HUDEP-2 (cell line): Measurements from ENCODE around the gene RCN1.
"Not testable (repeated sequence)": the region's sequence is repeated elsewhere in the genome, so short reads cannot be mapped to it uniquely, and the experiment has no call there.

Experiments used
- DNase-seq, 76 experiments: peaks; one replicate each; lab custom pipeline; 2025; ENCODE audit not compliant: unreplicated experiment in 76 of 76; lab: John Stamatoyannopoulos, UW

RCN1 gene

DNA sequence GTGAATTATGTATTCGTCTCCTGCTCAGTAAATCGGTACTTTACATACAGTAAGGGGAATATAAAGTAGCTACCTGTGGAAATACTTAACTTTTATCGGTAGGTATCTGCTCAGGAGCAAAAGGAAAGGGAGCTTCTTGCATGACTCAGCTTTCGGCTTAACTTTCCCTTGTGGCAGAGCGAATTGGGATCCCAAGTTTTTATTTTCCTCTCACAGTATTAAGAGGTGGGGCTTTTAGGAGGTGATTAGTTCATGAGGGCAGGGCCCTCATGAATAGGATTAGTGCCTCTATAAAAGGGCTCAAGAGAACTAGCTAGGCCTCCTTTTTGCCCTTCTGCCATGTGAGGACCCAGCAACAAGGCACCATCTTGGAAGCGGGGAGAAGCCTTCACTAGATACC is 18.7 kb downstream of the RCN1 start:
- DNase-seq, result no peak

DNA sequence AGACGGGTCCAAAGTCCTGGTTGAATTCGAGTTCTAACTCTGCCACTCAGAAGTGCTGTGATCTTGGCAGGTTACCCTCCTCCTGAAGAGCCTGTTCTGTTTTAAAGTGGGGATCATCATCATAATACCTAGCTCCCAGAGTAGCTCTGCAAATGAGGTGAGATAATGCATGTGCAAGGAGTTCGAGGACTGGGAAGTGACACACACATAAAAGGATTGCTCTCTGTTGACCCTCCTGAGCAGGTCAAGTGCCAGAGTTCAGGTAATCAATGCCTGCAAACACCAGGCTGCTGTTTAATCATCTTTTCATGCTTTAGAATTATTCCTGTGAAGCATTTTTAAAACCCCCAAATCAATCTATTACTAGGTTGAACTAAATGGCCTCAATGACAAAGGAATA is 19.9 kb downstream of the RCN1 start:
- no peak for DNase-seq

DNA sequence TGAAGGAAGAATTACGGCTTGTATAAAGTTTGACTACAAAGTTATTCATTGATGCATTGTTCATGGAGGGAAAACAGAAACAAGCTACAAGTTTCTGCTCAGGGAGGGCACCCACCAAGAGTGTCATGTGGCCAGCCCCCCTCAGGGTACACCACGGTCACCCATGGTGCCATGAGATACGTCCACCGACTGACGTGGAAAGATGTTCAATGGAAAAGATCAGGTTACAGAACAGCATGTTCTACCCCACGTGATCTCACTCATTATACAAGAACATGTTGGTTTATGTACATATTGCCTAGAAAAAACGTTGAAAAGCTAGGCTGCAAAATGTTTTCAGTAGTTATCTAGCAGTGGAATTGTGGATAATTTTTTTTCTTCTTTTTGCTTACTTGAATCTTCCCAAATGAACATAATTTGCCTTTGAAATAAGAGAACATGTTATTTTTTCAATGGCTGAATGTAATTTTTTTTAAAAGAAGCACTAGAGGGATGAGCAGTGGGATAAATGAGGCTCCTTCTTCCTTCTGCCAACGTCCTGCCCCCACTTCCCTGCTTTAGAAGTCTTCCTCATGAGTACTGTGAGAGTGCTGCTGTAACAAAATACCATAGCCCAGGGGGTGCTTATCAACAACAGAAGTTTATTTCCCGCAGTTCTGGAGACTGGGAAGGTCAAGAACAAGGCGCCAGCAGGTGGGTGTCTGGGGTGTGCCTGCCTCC is 22.5 kb downstream of the RCN1 start:
- DNase-seq, result no peak

DNA sequence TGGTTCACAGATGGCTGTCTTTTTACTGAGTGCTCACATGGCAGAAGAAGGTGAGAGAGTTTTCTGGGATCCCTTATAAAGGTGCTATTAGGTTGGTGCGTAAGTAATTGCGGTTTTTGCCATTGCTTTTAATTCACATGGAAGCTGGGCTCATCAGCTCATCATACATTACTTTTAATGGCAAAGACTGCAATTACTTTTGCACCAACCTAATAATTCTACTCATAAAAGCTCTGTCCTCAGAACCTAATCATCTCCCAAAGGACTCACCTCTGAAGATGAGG is 23.0 kb downstream of the RCN1 start:
- no peak for DNase-seq

DNA sequence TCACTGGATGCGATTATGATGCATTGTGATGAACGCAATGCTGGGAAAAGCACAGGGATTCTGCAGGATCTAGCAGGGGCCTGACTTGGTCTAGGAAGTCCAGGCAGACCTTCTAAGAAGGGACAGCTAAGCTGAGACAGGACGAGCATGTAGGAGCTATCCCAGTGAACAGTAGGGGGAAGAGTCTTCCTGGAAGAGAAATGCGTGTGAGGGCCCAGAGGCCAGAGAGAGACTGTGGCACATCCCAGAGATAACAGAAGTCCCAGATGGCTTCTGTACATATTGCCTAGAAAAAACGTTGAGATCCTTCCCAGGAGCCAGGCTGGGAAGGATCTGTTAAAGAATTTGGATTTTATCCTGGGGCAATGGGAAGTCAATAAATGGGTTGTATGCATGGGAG is 24.6 kb downstream of the RCN1 start:
- DNase-seq, result no peak

DNA sequence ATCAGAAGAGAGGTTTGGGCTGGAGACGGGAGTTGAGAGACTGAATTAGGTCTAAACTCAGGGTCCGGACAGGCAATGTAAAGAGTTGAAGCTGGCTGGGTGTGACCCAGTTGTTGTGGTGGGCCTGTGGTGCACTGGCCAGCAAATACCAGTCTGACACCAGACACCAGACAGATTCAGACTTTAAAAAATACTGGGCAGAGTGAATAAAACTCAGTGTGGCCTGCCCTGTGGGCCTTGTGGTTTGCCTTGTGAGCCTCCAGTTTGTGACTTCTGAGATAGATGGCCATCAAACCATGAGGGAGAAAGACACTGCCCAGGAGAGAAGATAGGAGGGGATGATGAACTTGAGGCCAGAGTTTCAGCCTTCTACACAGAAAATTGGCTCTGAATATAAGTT is 25.8 kb downstream of the RCN1 start:
- DNase-seq, result no peak

DNA sequence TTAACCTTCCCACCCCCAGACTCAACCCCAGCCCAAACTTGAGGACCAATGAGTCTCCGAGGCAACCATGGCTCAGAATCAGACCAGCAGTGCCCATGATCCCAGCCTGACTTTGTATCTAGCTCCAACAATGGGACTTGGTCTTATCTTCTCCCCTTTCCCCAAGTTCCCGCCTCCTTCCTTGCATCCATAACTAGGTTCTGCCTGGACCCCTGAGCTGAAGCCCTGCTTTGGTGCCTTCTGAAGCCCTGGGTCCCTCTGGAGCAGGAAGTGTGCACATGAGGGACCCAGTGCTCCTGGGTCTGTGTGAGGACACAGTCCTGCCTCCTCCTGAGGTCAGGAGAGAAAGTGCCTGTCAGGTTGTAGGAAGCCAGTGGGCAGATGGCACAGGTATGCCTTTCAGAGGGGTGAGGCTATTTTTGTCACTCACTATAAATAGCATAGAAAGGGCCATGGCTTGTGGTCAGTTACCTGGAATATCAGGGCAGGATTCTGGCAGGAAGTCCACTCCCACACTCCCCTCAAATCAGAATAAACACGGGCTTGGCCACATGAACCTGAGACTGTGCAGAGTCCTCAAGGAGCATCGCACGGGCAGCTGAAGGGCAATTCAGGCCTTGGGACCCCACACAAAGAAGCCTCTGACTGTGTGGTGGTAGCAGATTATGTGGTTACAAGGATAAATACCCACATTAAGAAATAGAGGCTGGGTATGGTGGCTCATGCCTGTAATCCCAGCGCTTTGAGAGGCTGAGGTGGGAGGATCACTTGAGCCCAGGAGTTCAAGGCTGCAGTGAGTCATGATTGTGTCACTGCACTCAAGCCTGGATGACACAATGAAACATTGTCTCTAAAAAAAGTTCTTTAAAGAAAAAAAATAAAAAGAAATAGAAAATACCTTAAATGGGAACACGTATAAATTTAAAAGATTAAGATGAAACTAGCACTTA is 27.4 kb downstream of the RCN1 start:
- no peak for DNase-seq

DNA sequence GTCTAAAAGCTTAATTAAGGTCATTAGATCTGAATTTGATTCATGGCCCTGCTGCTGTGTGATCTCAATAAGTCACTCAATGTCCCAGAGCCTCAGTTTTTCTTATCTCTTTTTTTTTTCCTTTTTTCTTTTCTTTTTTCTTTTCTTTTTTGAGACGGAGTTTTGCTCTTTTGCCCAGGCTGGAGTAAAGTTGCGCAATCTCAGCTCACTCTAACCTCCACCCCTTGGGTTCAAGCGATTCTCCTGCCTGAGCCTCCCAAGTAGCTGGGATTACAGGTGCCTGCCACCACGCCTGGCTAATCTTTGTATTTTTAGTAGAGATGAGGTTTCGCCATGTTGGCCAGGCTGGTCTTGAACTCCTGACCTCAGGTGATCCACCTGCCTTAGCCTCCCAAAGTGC is 28.3 kb downstream of the RCN1 start:
- DNase-seq, result not testable (repeated sequence)

DNA sequence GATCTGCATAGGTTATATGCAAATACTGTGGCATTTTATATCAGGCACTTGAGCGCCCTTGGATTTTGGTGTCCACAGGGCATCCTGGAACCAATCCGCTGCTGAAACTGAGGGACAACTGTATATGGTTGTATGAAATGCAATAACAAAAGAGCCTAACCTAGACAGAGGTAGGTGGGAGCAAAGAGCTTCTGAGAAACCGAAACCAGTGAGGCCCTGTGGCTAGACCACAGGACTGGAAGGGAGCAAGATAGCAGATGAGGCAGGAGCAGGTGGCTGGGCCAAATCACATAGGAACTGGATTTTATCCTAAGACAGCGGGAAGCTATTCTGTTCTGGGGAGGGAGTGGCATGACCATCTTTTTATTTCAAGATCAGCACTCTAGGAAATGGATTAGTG is 30.1 kb downstream of the RCN1 start:
- no peak for DNase-seq

DNA sequence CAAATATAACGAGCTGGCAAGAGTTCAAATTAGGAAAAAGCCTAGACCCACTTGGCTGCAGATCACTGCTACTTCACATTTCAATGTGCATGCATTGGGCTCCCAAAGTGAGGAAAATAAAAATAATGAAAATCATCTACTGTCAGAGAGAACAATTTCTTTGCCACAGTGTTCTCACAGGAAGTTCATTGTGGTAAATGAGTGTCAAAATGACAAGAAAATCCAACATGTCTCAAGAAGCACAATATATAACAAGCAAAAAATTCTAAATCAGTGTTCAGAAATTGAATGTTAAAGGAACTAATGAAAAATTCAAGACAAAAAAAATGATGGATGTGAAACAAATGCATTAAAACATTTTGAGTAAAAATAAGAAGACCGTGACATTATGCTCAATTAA is 31.3 kb downstream of the RCN1 start:
- no peak for DNase-seq

DNA sequence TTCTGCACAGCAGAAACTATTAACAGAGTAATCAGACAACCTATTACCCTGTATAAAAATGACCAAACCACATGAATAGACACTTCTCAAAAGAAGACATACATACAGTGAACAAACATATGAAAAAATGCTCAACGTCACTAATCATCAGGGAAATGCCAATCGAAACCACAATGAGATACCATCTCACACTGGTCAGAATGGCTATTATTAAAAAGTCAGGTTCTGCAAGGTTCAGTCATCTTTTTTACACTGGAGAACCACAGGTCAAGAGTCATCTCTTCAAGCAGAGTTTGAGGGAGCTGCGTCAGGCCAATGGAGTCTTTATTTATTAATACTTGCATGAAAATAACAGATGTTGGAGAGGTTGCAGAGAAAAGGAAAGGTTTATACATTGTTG is 40.4 kb downstream of the RCN1 start:
- DNase-seq, result no peak

DNA sequence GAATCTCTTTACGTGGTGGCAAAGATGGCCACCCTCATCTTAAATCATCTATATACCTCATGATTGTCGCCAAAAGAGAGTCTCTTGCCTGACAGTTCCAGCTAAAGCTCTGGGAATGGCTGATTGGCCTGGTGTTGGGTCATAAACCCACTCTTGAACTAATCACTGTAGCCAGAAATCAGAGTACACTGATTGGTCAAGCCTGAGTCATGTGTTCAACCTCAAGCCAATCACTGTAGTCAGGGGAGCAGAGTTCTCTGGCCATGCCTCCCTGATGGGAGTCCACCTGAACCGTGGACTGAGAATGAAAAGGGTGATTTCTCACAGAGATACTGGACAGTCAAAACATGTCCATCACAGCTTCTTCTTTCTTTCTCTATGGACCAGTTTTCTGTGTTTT is 45.8 kb downstream of the RCN1 start:
- DNase-seq, result no peak

DNA sequence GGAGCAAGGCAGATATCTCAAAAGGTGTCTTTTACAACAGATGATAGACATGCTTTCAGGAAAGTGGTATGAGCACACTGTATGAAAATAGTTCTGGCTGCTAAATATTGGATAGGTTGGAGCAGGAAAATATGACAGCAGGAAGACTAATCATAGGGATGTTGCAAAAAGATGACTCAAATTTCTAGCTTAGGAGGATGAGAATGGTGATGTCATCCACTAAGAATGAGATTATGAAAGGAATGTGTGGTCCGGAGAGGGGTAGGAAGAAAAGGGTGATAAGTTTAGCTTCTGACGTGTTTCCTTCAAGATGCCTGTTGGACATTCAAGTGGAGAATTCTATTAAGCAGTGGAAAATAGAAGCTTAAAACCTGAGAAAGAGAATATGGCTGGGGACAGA is 46.4 kb downstream of the RCN1 start:
- no peak for DNase-seq

DNA sequence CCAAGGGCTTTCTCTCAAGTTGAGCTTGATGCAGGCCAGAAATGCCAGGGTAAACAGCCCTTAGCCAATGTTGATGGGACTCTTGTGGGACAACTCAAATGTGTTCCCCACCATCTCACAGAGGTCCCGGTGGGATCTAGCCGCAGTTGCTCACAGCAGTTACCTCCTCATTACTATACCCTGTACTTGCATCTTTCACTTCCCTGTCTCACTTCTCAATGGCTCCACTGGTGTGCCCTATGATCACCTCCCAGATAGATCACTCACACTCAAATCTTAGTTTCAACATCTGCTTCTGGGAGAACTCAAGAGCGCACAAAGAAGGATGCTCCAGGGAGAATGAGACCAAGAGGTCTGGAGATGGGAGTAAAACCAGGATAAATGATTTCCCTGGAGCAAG is 47.0 kb downstream of the RCN1 start:
- DNase-seq, result no peak

DNA sequence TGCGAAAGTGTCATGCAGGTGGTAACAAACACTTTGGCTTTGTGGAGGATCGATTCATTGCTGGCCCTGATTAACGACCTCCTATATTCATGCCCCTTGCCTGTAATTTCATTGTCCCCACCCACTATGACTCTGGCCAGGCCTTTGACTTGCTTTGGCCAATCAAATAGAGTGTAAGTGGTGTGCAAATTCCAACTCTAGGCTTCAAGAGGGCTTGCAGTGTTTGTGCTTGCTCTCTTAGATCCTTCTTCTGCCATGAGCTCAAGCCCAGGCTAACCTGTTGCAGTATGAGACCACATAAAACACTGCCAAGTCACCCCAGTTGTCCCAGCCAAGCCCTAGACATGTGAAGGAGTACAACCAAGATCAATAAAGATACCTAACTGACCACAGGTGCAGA is 48.0 kb downstream of the RCN1 start:
- DNase-seq, result no peak

DNA sequence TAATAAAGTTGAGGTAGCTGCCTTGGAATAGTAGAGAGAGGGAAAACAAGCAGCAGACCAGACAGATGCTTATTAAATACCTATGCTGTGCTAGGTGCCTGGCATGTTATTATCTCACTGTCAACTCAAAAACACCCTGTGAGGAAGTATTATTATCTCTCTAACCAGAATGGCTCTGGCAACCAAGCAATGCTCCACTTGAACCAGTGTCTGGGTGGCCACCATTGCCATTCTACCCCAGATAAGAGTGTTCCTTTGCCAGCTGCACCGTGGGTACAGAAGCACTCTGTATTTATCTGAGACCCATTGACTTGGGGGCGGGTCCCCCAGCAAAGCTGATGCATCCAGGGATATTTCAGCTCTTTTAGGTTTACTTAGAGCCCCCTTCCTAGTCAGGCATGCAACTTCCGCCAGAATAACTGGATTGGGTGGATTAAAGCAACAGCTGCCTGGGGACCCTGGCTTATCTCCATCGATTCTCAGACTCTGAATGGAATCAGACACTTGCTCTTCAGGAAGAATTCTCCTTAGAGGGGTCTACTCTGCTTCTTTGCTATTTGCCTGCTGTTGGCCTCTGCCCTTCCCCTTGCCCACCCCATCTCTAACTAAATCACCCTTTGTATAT is 49.1 kb downstream of the RCN1 start:
- DNase-seq, result peak in 55 of 76 experiments; percentile 1 to 83 (median 23)

DNA sequence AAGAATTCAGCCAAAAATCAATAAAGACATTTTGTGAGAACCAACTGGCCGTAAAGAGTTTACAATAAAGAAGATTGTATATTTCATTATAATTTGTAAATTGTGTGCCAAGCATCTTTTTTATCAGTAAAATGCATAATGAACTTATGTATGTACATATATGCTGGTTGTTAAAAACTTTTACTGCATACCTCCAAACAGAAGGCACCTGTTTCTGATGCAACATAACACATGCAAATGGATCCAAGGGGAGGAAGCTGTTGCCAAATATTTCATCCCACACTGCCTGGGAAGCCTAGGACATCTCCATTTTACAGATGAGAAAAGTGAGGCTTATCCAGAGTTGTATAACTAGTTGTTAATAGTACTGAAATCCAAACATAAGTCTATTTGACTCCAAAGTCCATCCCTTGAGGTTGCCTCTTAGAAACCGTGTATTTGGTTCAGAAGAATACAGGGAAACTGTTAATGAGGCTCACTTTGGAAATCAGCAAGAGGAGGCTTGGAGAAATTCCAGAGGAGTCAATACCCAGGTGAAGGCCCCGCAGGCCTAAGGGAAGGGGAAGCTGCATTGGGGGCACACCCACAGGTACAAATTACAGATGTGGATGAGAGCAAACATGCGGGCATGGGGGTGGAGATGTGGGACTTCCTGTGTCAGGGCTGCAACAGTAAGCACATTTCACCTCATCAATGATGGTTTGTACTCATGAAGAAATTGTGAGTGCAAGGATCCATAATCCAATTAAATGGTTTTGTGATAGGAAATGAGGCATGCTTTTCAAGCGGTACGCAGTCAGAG is 51.1 kb downstream of the RCN1 start:
- DNase-seq, result no peak

DNA sequence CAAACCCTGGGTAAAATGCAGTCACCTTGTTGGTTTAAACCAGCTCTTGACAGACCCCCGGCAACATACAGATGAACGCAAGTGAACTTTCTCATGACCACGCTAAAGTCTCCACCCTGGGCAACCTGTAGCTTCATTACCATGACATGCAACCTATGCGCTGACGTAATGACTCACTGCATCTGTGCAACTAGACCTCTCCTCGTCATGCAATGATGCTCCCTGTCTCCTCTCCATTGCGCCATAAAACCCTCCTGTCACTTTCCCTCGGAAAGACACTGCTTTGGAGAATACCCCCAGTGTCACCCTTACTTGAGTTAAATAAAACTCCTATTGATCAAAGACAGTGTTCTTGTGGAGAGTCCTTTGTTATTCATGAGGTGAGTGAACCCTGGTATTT is 52.5 kb downstream of the RCN1 start:
- DNase-seq, result no peak

DNA sequence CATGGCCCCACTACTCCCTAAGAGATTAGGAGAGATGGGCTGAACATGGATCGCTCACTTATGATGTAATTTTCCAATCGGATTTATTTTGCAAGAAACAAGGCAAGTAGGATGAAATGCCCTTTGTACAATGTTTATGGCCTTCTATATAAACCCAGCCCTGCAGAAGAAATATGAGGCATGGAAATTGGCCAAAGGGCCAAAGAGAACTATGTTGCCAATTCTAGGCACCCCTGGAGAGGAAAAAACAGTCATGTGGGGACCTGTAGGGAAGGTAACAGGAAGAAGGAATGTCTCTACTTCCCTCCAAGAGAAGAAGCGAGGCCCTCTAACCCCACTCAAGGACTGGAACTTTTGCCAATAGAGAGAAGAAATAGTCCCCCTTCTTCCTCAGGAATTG is 54.4 kb downstream of the RCN1 start:
- no peak for DNase-seq

DNA sequence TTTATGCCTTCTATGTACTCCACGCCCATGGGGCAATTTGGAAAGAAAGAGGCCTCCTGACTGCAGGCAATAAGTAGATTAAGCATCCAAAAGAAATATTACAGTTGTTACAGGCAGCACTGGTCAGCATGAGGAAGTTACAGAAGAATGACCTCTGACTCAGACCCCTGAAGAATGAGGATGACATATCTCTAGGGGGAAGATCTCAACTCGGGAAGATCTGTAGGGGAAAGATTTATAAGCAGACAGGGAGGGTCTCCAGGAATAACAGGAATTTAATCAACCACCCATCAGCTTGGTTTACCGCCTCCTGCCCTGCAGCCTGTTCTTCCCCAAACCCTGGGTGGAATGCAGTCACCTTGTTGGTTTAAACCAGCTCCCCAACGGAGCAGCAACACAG is 58.0 kb downstream of the RCN1 start:
- no peak for DNase-seq

DNA sequence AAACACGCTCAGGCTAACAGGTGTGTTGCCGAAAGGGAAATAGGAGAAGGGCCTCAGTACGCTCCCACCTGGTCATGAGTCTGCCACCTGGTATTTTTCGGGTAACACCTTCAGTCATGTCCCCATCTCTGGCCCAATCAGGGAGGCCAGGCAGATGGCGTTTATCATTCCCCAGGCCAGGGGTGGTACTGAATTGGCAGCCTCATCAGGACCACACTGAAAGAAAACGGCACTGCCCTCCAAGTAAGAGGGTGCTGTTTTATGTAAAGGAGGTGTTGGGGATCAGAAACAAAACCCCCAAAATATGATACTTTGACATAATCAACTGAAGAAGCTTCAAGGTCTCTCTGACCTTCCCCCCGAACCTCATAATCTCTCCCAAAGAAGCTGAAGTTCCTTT is 58.9 kb downstream of the RCN1 start:
- DNase-seq, result no peak
